Measurements from ENCODE around the gene CACNB4.

The CACNB4 gene

GRCh38 chr2:151828890-151829324, 269.9 kb downstream of the CACNB4 start:
- TF ChIP-seq GATA3 (IDR thresholded peaks at IDR 0.05; ENCODE audit: low read depth, low read length) (no peak), GATA2 (IDR thresholded peaks at IDR 0.05; ENCODE audit: low read depth, low read length) (no peak)

- no peak for TF ChIP-seq GATA2 (IDR thresholded peaks at IDR 0.05; ENCODE audit: low read depth, low read length)
- no peak for TF ChIP-seq GATA3 (IDR thresholded peaks at IDR 0.05; ENCODE audit: low read depth, low read length)
Observed at GRCh38 chr2:151828143-151828889, 270.5 kb downstream of the CACNB4 start, which contains the start of gene ARL5A. TSS of gene ARL5A (minus strand) at chr2:151828421. CDS start at chr2:151828176, 245 bp downstream.

- TF ChIP-seq GATA2 (IDR thresholded peaks at IDR 0.05; ENCODE audit: low read depth, low read length) = no peak
Observed at GRCh38 chr2:151827564-151828142, 271.2 kb downstream of the CACNB4 start.

GRCh38 chr2:151826737-151827157, 272.1 kb downstream of the CACNB4 start:
- TF ChIP-seq GATA2 (IDR thresholded peaks at IDR 0.05; ENCODE audit: low read depth, low read length) (no peak), GATA3 (IDR thresholded peaks at IDR 0.05; ENCODE audit: low read depth, low read length) (no peak)

- TF ChIP-seq GATA2 (IDR thresholded peaks at IDR 0.05; ENCODE audit: low read depth, low read length) (no peak), GATA3 (IDR thresholded peaks at IDR 0.05; ENCODE audit: low read depth, low read length) (no peak)
Observed at GRCh38 chr2:151824886-151825285, 274.0 kb downstream of the CACNB4 start.

- TF ChIP-seq GATA3 (IDR thresholded peaks at IDR 0.05; ENCODE audit: low read depth, low read length) (no peak), GATA2 (IDR thresholded peaks at IDR 0.05; ENCODE audit: low read depth, low read length) (no peak)
Observed at GRCh38 chr2:151823651-151824050, 275.2 kb downstream of the CACNB4 start.

GRCh38 chr2:151819920-151820319, 278.9 kb downstream of the CACNB4 start:
- no peak for TF ChIP-seq GATA2 (IDR thresholded peaks at IDR 0.05; ENCODE audit: low read depth, low read length)
- TF ChIP-seq GATA3 (IDR thresholded peaks at IDR 0.05; ENCODE audit: low read depth, low read length) = no peak

- TF ChIP-seq GATA2 (IDR thresholded peaks at IDR 0.05; ENCODE audit: low read depth, low read length) (no peak), GATA3 (IDR thresholded peaks at IDR 0.05; ENCODE audit: low read depth, low read length) (no peak)
Observed at GRCh38 chr2:151817929-151818328, 280.9 kb downstream of the CACNB4 start.

- TF ChIP-seq GATA3 (IDR thresholded peaks at IDR 0.05; ENCODE audit: low read depth, low read length) = no peak
- no peak for TF ChIP-seq GATA2 (IDR thresholded peaks at IDR 0.05; ENCODE audit: low read depth, low read length)
Observed at GRCh38 chr2:151816843-151817242, 282.0 kb downstream of the CACNB4 start.

GRCh38 chr2:151815821-151816489, 282.9 kb downstream of the CACNB4 start:
- no peak for TF ChIP-seq GATA2 (IDR thresholded peaks at IDR 0.05; ENCODE audit: low read depth, low read length)
- no peak for TF ChIP-seq GATA3 (IDR thresholded peaks at IDR 0.05; ENCODE audit: low read depth, low read length)

- no peak for TF ChIP-seq GATA2 (IDR thresholded peaks at IDR 0.05; ENCODE audit: low read depth, low read length)
- TF ChIP-seq GATA3 (IDR thresholded peaks at IDR 0.05; ENCODE audit: low read depth, low read length) = no peak
Observed at GRCh38 chr2:151810489-151810888, 288.4 kb downstream of the CACNB4 start.

- TF ChIP-seq GATA2 (IDR thresholded peaks at IDR 0.05; ENCODE audit: low read depth, low read length) (no peak), GATA3 (IDR thresholded peaks at IDR 0.05; ENCODE audit: low read depth, low read length) (no peak)
Observed at GRCh38 chr2:151809073-151809383, 289.8 kb downstream of the CACNB4 start.

GRCh38 chr2:151808258-151809072, 290.4 kb downstream of the CACNB4 start:
- no peak for TF ChIP-seq GATA3 (IDR thresholded peaks at IDR 0.05; ENCODE audit: low read depth, low read length)
- no peak for TF ChIP-seq GATA2 (IDR thresholded peaks at IDR 0.05; ENCODE audit: low read depth, low read length)

- TF ChIP-seq GATA2 (IDR thresholded peaks at IDR 0.05; ENCODE audit: low read depth, low read length) (no peak), GATA3 (IDR thresholded peaks at IDR 0.05; ENCODE audit: low read depth, low read length) (no peak)
Observed at GRCh38 chr2:151805961-151806360, 292.9 kb downstream of the CACNB4 start.
